ENCODE measurements around the gene ERO1B. TPM values are rescaled to one million over a fixed set of nuclear protein-coding genes. Genes with fewer than 3 reads are reported as not detected.
A peak's percentile ranks its signal among the peaks of the same experiment; 100 is the strongest.

ERO1B gene
- polyA plus RNA-seq, 5 donors = 6.6 to 12.5 (median 10.5) TPM

DNA sequence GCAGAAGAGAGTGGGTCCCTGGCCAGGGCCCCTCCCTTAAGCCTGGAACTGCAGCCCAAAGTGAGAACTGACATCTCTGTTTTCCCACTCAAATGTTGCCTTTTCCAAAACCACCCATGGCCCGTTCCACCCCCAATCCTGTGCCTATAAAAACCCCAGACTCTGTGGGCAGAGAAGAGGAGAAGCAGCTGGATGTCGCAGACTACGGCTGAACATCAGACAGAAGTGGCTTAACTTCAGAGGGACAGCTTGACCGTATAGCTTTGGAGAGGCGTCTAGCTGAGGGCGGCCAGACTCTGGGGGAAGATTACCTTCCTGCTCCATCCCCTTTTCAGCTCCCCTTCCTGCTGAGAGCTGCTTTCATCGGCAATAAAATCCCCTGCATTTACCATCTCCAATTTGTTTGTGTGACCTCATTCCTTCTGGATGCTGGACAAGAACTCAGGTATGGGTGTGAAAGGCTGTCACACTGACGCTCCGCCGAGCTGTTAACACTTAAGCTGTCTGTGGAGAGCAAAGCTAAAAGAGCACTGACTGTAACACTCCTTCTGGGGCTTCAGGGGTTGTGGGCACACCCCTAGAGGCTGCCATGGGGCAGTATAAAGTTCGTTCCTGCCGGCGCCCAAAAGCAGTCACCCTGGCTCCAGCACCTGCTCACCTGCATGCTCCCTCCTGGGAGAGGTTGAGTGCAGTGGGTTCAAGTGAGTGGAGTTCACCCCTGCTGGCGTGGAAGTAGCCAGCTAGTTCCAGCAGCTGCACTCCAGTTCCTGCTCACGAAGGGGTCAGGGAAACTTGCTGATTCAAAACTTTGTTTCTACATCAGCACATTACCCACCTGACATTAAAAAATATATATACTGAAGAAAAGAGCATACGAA lies 19.6 kb upstream of the ERO1B start:
- no peak for DNase-seq

DNA sequence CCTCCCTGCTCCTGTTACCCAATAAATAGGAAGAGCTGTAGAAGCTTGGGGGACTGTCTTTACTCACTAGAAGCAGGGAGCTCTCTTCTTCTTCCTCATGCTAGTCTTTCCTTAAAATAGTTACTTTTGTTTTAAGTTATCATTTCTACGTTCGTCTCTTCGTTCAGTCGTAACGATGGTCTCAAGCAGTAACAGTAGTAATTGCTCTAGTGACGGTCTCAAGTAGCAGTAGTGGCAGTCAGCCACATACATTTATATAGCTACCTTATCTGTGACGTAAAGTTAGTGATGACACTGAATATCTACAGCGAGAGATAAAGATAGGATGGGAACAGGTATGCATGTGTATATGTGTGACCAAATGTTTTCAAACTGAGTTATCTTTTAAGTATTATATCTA lies 15.4 kb upstream of the ERO1B start:
- no peak for DNase-seq

DNA sequence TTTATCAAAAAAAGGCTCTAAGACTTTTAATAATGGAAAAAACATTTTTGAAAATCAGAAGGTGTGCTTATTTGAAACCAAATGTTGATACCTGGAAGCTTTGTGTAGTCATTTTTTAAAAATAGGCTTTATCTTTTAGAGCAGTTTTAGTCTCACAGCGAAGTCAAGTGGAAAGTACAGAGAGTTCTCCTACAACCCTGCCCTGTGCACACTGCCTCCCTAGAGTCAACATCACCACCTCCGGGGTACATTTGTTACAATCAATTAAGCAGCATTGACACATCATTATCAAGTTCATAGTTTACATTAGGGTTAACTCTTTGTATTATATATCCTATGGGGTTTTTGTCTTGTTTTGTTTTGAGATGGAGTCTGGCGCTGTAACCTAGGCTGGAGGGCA lies 10.7 kb upstream of the ERO1B start:
- no peak for DNase-seq

DNA sequence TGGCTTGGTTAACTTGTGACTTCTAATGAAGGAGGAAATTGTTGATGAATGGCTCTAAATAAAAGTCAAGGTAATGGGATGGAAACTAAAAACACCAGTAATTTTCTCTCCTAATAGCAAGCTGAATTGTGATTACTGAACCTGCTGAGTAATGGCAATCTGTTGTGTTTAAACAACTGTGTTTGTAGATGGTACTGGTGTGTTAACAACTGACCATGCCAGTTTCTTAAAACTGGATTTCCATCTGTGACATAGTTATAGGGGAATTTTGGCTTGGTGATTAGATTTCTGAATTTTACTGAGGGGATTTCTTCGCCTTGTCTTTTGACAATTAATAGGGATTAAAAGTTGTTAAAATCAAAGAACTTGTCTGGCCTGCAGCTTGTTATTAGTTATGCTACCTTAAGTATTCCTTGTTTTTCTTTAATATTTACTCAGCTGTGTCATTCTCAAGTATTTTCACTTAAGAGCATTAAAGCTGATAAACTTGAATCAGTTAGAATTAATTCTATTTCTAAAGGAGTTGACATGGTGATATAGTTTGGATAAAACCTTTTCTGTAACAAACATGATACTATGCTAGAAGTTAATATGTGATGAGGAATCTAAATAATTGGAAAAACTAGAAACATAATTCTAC lies 7.9 kb upstream of the ERO1B start:
- no peak for DNase-seq

DNA sequence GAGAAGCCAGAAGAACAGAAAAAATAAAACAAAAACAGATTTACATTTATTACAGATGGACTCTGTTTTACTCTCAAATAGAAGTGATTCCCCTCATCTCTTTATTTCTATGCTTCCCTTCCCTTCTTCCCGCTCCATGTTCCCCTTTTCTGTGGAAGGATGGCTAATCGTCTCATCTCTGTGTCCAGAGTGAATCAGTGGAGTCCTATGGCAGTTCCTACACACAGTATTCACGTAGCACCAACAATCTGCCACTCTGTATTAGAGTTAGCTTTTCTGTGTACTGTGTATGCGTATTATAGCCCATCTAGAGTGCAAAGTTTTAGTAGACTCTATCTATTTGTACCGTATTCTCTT lies 6.8 kb upstream of the ERO1B start:
- no peak for DNase-seq

DNA sequence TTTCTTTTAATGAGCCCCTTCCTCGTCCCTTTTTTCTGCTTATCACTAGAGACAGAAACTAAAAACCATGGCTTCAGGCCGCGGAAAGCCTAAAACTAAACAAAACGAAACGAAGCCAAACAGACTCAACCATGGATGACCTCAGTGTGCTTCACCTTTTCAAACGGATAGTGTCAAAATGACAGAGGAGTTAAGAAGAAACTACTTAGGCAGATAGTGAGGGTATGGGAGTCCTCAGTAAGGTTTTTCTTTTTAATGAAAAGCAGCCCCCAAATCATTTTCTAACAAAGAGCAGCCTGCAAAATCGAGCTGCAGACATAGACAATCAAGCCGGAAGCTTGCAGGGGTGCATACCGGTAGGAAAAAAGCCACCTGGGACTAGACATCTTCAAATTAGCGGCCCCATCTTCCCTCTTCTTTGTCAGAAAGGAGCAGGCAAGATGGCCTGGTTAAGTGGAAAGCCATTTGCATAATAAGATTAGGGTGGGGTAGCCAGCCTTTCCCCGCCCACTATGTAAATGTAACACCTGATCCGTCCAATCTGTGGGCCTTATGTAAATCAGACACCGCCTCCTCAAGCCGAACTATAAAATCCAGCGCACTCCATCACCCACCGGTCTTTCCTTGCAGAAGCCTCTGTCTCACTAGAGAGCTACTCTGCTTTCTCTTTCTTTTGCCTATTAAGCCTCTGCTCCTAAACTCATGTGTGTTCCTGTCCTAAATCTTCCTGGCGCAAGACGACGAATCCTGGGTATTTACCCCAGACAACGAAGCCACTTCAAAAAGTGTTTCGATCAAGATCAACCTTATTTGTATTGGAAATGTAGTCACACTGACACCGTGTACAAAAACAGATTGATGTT lies 6.2 kb upstream of the ERO1B start:
- DNase-seq = no peak

DNA sequence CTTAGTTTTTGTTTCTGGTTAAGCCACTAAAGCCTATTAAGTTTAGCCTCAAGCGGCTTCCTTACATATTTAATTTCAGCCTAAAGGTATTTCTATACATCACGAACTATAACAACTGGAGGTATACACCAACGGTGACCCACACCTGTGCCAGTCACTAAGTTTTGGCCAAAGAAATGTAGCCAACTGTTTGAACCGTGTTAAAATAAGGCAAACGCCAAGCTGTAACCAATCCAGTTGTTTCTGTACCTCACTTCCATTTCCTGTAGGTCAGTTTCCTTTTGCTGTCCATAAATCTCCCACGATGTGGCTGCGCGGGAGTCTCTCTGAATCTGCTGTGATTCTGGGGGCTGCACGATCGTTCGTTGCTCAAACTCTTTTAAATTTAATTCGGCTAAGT lies 5.6 kb upstream of the ERO1B start:
- DNase-seq = no peak

DNA sequence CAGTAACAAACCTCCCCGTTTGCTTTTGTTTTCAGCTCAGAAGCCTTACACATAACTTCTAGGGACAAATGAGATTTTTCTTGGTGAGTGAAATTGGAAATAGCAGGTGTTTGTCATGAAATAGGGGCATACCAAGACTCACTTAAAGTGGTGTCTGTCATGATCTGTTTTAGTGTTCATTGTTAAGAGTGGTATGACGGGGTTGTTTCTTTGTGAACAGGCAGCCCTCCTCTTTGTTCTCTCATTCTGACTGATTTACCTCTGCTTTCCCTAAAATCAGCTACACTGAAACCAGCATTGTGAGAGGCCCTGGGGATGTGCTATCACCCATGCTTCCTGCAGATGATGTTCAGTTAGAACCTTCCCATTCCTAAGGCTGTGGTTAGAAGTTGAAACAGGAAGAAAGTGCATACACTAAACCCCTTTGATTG lies 2.5 kb upstream of the ERO1B start:
- no peak for DNase-seq

DNA sequence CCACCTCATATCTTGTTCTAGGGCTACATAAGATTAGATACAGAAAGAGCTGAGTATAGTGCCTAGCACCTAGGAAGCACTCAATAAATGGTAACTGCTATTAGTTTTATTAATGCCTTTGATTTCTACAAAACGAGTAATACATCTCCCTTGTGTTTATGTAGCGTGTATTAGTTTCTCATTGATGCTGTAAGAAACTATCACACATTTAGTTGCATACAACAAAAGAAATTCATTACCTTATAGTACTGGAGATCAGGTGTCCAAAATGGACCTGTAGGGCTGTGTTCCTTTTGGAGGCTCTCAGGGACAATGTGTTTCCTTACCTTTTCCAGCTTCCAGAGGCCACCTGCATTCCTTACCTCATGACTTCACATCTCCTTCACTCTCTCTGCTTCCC lies 961 bp upstream of the ERO1B start:
- DNase-seq = no peak

DNA sequence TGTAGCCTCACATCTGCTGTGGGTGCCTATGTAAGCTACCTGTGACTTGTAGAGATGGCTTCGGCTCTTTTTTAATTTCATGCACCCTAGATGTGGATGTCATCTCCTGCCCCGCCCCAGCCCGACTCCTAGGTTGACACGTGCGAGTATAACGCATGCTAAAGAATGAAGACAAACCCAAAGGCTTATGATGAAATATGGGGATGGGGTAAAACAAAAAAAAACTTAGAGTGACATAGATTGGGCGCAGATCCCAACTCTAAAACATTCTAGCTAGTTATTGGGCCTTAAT lies 613 bp upstream of the ERO1B start:
- DNase-seq = no peak

DNA sequence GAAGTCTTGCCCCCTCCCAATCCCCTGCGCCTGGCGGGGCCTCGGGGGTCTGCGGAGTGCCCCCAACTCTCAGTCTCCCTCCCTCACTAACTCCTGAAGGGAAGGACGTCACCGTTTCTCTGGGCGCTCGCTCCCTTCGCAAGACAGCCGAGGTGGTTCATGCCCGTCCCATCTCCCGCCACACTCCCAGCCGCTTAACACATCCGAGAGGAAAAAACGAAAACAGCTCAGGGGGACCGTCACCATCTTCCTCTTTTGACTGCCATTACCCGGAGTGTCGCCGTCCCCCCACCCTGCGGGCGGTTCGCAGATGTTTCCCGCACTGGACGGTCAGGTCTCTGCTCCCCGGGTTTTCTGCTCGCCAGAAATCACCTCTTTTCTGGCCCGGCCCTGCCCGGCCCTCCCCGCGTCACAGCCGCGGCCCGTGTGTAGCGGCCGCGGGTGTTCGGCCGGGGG lies 532 bp downstream of the ERO1B start:
- peak in 1 of 2 donors; percentile 40 for DNase-seq

DNA sequence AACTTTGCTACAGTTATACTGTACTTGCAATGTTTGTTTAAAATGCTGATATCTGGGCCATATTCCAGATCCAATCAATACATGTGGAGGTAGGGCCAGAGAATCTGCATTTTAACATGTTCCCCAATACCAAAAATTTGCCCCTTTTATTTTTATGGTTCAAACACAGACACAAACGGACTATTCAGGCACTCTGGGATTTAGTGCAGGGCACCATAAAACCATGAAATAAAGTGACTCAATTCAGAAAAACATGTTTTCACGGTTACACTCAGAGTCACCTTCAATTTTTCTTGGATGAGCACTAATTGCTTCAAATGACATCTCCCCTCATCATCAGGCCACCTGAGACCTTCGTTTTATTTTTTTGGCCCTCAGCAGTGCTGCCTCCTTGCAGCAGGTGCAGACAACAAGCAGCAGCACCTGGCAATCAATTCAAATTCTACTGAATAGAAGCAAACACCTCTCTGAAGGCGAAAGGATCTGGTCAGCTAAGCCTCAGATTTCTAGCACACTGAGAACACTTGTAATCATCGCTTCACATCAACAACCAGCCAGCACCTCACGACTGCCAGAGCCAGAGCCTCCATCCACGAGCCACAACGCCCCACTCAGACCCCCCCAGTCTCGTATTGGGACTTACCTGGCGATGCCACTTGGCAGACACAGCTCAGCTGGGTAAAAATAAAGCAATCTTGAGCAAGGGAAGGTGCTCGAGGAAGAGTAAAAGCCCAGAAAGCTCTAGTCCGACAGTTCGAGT lies 1.1 kb downstream of the ERO1B start:
- peak in 1 of 2 donors; percentile 10 for DNase-seq

DNA sequence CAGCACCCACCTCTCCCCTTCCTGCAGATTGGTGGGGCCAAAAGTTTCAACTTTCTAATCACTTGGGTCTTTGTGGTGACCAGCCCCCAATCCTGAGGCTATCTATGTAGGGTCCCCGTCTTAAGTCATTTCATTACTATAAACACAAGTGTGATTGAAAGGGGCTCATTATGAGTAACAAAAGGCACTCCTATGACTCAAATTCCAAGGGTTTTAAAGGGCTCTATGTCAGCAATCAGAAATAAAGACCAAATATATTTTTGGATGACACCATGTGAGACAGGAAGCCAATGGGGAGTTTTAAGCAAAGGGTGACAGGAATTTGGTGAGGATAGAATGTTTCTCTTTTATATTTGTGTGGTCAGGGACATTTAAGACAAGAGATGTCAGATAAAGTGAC lies 6.2 kb downstream of the ERO1B start:
- DNase-seq = no peak

DNA sequence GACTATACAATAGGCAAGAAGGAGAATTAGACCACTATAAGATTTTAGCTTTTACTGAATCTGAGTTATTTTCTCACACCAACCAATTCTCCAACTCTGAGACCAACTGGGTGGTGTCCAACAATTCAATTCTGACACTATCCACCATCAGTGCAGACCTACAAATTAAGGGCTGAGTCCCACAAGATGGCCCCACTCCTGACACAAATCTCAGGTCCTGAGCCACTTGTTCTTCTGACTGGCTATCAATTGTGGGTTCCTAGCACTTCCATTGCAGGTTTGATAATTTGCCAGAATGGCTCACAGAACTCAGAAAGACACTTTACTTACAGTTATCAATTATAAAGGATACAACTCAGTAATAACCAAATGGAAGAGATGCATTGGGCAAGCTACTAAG lies 6.7 kb downstream of the ERO1B start:
- DNase-seq = no peak

DNA sequence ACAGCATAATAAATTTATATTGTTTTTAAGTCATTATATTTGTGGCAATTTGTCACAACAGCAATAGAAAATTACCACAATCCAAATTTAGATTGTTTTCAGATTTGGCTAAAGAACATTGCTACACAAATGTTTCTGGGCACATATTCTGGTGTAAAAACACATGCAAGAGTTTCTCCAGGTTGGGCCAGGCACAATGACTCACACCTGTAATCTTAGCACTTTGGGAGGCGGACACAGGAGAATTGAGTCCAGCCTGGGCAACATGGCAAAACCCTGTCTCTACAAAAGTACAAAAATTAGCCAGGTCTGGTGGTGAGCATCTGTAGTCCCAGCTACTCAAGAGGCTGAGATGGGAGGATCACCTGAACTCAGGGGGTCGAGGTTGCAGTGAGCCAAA lies 8.4 kb downstream of the ERO1B start:
- DNase-seq = no peak

DNA sequence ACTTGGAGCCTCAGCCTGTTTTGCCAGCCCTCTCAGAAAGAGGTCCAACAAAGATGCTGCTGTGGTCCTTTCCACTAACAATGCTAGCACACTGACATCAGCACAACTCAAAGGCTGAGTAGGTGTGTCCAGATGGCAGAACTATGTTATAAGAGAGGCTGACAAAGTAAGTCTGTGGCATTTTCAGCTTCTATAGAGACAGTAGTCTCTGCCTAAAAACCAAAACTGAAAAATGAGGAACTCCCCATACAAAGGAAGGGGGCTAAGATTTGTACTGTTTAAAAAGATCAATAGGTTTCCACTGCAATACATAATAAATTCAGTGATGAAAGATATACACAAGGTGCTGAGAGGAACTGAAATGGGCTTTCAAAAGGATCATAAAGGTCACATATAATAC lies 12.3 kb downstream of the ERO1B start:
- no peak for DNase-seq

DNA sequence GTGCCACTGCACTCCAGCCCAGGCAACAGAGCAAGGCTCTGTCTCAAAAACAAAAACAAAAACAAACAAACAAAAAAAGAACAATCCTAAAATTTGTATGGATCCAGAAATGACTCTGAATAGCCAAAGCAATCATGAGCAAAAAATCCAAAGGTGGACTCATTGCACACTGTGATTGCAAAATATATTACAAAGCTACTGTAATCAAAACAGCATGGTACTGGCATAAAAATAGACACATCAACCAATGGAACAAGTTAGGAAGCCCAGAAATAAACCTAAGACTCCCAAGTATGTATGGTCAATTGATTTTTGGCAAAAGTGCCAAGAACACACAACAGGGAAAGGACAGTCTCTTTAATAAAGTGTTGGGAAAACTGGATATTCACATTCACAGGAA lies 19.9 kb downstream of the ERO1B start:
- DNase-seq = no peak

DNA sequence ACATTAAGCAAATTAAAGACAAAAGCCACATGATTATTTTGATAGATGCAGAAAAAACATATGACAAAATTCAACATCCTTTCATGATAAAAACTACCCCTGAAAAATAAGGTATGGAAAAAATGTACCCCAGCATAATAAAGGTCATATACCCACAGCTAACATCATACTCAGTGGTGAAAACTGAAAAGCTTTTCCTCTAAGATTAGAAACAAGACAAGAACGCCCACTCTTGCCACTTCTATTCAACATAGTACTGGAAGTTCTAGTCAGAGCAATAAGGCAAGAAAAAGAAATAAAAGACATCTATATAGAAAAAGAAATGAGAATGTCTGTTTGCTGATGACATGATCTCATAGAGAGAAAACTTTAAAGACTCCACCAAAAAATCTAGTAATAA lies 20.7 kb downstream of the ERO1B start:
- no peak for DNase-seq

DNA sequence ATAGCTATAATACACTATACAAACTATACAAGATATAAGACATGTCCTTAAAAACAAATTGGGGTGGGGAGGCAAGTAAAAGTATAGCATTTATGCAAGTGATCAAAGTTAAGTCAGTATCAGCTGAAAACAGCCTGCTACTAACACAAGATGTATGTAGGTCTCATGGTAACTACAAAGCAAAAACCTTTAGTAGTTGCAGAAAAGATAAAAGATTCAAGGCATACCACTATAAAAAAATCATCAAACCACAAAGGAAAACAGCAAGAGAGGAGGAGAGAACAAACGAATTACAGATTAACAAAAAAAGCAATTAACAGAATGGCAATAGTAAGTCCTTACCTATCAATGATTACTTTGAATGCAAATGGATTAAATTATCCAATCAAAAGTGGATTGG lies 22.7 kb downstream of the ERO1B start:
- no peak for DNase-seq

DNA sequence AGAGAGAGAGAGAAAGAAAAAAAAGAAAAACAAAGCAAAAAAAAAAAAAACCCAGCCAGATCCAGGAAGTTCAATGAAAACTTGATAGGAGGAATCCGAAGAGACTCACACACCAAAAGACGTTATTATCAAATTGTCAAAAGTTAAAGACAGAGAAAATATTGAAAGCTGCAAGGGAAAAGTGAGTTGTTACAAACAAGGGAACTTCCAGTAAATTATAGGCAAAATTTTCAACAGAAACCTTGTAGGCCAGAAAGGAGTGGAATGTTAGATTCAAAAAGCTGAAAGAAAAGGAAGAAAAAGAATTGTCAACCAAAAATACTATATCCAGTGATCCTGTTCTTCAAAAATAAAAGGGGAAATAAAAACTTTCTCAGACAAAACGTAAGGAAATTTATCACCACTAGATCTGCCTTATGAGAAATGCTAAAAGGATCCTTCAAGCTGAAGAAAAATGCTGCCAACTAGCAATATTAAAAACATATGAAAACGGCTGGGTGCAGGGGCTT lies 23.6 kb downstream of the ERO1B start:
- DNase-seq = no peak

DNA sequence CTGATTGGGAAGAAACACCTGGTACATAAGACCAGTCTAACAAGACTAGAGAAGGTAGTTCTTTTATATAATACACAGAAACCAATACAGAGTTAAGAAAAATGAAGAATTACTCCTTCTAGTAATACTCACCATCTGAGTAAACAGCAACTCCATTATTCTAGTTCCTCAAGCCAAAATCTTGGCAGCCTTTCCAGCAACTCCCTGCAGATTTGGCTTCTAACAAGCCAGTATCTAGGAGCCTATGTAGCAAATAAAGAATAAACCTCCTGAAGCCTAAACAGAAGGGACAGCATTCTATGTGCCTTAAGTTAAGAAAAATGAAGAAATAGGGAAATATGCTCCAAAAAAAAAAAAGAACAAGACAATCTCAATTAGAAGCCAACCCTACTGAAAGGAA lies 24.5 kb downstream of the ERO1B start:
- DNase-seq = no peak
